BJ (cell line): ENCODE measurements around the gene LMBR1L. TPM values are rescaled to one million over a fixed set of nuclear protein-coding genes. Genes with fewer than 3 reads are reported as not detected.
"Not testable (repeated sequence)": the region's sequence is repeated elsewhere in the genome, so short reads cannot be mapped to it uniquely, and the experiment has no call there.

Experiments used
- CTCF ChIA-PET: fragments of 350-600 bp; formaldehyde crosslinking; extraction: SDS; loops from one replicate; lab custom pipeline; 2021; ENCODE audit warnings: antibody characterized with exemption, inconsistent platforms; lab: Yijun Ruan, JAX
- POLR2A ChIA-PET: fragments of 300-600 bp; sonication (Branson Sonifier 250); formaldehyde crosslinking; extraction: SDS; loops from one replicate; lab custom pipeline; 2021; ENCODE audit warnings: antibody characterized with exemption; lab: Charles Lee
- DNase-seq: peaks from one replicate; pipeline ENCODE4 v3.0.0-alpha.2; 2011; ENCODE audit warnings: low read depth
- H3K27me3 ChIP-seq: 2 replicates; pipeline ENCODE4 v1.6.0; 2011; ENCODE audit warnings: low read length; ENCODE audit not compliant: control insufficient read depth, insufficient read depth
- H3K36me3 ChIP-seq: 2 replicates; pipeline ENCODE4 v1.5.1; 2011; ENCODE audit warnings: low read length; ENCODE audit not compliant: control insufficient read depth, insufficient read depth
- H3K4me3 ChIP-seq: 2 replicates; pipeline ENCODE4 v1.5.1; 2011; ENCODE audit warnings: low read depth, mild to moderate bottlenecking, control low read depth, low read length
- CTCF ChIP-seq: IDR thresholded peaks from 2 replicates; pipeline ENCODE4 v1.5.1; 2011; ENCODE audit warnings: low read depth, mild to moderate bottlenecking, control low read depth, inconsistent platforms, low read length, moderate library complexity; ENCODE audit not compliant: insufficient read depth
- polyA plus RNA-seq: library from polyadenylated mRNA; depleted of rRNA; stranded (reverse); fragments of >200 nt; gene quantifications from 2 replicates; pipeline ENCODE4 v1.2.3, GENCODE V29; 2011

Gene LMBR1L
- polyA plus RNA-seq, 1 experiment: 63.1 TPM

GRCh38 chr12:49130151-49131050 is 19.8 kb upstream of the LMBR1L start:
- peak; percentile 70 for DNase-seq
- POLR2A ChIA-PET: interaction anchor here (0.5 to 2.6 kb wide), 13 partner anchors 20 to 382 kb away, joined by 3 to 24 read pairs (median 5); partner anchors contain the start of genes LMBR1L and TUBA1A
- CTCF ChIA-PET: interaction anchor here (0.6 to 4.6 kb wide), 45 partner anchors 9 to 350 kb away, joined by 3 to 31 read pairs (median 4); partner anchors contain the start of genes DHH, LMBR1L and TUBA1A
- Histone ChIP-seq H3K27me3 (no peaks in the 10 kb centered on the region), H3K4me3 (peak overlapping the region; percentile 100), H3K36me3 (peaks cover 19% of the 10 kb centered on the region)
- TF ChIP-seq CTCF: peak; percentile 96

DNA sequence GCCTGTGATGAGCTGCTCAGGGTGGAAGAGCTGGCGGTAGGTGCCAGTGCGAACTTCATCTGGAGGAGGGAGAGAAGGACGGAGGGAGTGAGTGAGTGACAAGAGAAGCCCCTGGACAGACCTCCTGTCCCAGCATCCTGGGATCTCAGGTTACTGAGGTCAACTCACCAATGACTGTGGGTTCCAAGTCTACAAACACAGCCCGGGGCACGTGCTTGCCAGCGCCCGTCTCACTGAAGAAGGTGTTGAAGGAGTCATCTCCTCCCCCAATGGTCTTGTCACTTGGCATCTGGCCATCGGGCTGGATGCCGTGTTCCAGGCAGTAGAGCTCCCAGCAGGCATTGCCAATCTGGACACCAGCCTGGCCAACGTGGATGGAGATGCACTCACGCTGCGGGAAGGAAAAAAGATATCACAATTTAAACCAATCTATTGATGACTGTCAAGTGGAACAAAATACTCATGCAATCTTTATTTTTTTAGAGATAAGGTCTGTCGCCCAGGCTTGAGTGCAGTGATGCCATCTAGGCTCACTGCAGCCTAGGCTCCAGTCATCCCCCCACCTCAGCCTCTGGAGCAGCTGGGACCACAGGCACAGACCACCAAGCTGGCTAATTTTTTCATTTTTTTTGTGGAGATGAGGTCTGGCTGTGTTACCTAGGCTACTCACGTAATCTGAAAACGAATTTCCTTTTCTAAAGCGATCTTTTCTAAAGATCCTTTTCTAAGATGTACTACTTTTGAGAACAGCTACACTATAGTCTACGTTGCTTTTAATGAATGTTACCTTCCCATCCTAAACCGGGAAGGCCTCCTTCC is 18.9 kb upstream of the LMBR1L start:
- Histone ChIP-seq H3K4me3 (peak overlapping the region; percentile 100), H3K27me3 (no peaks in the 10 kb centered on the region), H3K36me3 (peaks cover 19% of the 10 kb centered on the region)
- no peak for TF ChIP-seq CTCF
- CTCF ChIA-PET: interaction anchor here (0.6 to 4.6 kb wide), 33 partner anchors 8 to 349 kb away, joined by 3 to 31 read pairs (median 5); partner anchors contain the start of genes DHH, LMBR1L and TUBA1A
- DNase-seq: no peak
- POLR2A ChIA-PET: interaction anchor here (0.7 to 2.6 kb wide), 3 partner anchors 8 to 103 kb away, joined by 3 to 13 read pairs (median 11); partner anchors contain the start of gene LMBR1L

GRCh38 chr12:49127971-49128370 is 17.3 kb upstream of the LMBR1L start:
- CTCF ChIA-PET: interaction anchor here (0.9 to 4.3 kb wide), 6 partner anchors 9 to 131 kb away, joined by 3 to 25 read pairs (median 6); partner anchors contain the start of gene LMBR1L
- POLR2A ChIA-PET: not testable (repeated sequence)

DNA sequence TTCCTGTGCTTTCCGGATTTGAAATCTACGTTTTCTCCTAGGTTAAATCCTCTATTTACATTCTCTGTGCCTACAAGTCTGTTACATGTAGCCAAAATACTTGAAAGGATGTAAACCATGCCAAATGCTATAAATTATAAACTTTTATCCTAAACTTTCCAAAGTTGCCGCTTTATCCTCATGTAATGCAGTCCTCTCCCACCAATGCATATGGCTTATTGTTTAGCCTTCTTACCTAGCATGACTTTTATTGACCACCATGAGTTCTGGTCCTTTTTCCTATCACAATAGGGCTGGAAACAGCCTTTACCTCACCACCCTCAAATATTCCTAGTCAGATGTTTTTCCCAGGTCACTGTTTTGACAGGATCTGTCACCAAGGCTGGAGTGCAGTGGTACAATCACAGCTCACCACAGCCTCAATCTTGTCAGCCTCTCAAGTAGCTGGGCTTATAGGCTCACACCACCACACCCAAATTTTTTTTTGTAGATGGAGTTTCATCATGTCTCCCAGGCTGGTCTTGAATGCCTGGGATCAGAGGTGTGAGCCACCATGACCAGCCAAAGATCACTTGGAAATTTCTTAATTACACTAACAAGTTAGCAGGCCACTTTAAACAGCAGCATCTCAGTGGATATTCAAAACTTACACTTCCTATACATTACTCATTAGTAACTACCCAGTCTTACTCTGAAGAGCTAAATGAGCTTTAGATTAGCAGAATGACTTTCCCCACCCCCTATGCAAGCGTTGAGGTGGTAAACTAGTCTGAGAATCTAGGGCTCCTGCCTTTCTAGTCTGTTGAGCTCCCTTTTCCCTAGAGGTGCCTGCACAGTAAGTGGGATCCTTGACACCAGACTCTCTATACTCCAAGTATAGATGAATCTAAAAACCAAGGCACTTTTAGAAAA is 16.5 kb upstream of the LMBR1L start:
- DNase-seq: no peak
- no peak for TF ChIP-seq CTCF
- CTCF ChIA-PET: interaction anchor here (0.9 to 4.3 kb wide), 6 partner anchors 8 to 130 kb away, joined by 3 to 25 read pairs (median 6); partner anchors contain the start of gene LMBR1L
- Histone ChIP-seq H3K36me3 (peaks cover 19% of the 10 kb centered on the region), H3K4me3 (no peak overlapping the region), H3K27me3 (no peaks in the 10 kb centered on the region)
- POLR2A ChIA-PET: interaction anchor here (0.6 kb wide), 1 partner anchor 108 kb away, joined by 7 read pairs; no protein-coding TSS in a partner anchor

More at GRCh38 chr12:49127971-49128370, 17.3 kb upstream of the LMBR1L start:
- H3K4me3 ChIP-seq, DNase-seq, H3K27me3 ChIP-seq: not testable (repeated sequence)
- peaks cover 19% of the 10 kb centered on the region for H3K36me3 ChIP-seq
